GM12872 (cell line): ENCODE measurements around the gene NPM3.

Source experiments
- TF ChIP-seq, protein P1 (sequence below): IDR thresholded peaks from 3 replicates; pipeline ENCODE4 v1.5.1; 2011; ENCODE audit warnings: low read depth, mild to moderate bottlenecking, low read length, moderate library complexity; ENCODE audit not compliant: insufficient read depth

Gene NPM3

DNA sequence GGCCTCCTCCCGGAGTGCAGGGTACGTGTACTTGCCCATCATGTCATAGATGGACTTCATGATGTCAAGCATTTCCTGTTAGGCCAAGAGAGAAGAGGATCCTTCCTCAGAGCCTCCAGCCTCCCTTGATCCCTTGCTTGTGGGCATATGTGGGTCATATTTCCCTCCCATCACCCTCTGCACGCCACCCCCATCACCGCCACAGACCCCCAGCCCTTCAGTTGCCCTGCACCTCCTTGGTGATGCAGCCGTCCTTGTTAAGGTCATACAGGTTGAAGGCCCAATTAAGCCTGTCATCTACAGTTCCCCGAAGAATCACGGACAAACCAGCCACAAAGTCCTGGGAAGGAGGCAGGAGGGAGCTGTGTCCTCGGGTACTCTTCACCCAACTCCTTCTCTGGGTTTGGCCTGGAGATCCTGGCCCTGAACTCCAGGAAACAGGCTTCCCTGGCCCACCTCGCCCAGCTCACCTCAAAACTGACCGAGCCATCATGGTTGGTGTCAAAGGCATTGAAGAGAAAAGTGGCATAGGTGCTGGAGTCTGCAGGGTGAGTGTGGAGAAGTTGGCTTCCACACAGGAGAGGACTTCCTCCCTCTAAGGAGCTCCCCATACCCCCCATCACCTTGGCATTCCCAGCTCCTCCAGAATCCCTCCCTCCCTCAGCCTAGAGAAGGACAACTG lies 44.8 kb upstream of the NPM3 start:
- TF ChIP-seq, protein P1, sequence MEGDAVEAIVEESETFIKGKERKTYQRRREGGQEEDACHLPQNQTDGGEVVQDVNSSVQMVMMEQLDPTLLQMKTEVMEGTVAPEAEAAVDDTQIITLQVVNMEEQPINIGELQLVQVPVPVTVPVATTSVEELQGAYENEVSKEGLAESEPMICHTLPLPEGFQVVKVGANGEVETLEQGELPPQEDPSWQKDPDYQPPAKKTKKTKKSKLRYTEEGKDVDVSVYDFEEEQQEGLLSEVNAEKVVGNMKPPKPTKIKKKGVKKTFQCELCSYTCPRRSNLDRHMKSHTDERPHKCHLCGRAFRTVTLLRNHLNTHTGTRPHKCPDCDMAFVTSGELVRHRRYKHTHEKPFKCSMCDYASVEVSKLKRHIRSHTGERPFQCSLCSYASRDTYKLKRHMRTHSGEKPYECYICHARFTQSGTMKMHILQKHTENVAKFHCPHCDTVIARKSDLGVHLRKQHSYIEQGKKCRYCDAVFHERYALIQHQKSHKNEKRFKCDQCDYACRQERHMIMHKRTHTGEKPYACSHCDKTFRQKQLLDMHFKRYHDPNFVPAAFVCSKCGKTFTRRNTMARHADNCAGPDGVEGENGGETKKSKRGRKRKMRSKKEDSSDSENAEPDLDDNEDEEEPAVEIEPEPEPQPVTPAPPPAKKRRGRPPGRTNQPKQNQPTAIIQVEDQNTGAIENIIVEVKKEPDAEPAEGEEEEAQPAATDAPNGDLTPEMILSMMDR, result no peak

- TF ChIP-seq, protein P1, result no peak
Observed at GRCh38 chr10:101826852-101827434, 43.7 kb upstream of the NPM3 start.

DNA sequence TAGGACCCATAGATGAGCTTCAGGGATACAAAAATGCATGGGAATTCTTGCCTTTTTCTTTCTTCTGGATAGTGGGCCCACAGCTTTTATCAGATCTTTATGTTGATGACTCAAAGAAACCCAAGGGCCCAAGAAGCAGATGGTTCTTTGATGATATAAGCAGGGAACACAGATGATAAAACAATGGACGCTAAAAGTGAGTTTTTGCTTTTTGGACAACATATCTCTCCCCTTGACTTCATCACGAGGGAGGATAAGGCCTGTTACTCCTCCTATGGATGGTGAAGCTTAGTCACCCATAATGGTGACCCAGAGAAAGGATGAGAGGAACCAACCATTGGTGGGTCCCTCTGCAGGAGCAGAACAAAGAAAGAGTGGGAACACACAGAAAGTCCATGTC lies 41.5 kb upstream of the NPM3 start:
- TF ChIP-seq, protein P1, result no peak

GRCh38 chr10:101818872-101819633 lies 35.8 kb upstream of the NPM3 start:
- TF ChIP-seq, protein P1, result no peak

- TF ChIP-seq, protein P1, result no peak
Observed at GRCh38 chr10:101818119-101818871, 35.0 kb upstream of the NPM3 start, which contains the start of gene OGA. Gene OGA, minus strand, starts transcription at chr10:101818444. Its CDS starts 422 bp downstream, at chr10:101818022.

DNA sequence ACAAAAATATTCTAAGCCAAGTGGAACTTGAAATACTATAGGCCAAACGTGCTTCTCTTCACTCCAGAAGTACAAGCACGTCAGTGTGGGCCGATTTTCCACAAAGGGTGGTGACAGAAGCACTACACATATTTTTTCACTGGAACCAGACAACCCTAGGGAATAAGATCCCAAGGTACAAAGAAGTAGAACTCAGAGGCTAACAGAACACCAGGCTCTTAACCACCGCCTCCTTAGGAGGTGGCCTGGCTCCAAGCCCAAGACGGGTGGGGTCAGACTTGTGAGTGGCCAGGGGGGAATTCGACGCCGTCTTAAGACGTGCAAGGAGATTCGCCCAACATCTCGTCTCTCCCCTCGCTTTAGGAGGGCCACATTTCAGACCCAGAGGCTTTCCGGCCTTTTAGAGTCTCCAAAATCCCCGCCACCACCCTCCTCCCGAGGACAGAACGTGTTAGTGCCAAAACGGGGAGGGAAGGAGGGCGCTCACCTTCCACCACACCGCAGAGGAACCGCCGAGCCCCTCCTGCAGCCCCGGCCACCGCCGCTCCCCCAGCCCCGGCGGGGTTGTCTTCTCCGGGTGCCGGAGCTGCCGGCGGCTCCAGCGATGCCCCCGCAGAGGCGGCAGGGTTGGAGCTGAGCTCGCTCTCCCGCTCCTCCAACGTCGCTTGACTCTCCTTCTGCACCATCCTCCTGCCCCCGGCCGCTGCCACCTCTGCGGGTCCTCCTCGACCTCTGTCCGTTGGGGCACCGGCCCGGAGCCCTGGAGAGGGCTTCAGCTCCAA lies 34.3 kb upstream of the NPM3 start:
- TF ChIP-seq, protein P1, result no peak
